Fibroblast of lung (primary cell): ENCODE results near the gene ERCC1. TPM values are rescaled to one million over a fixed set of nuclear protein-coding genes. Genes with fewer than 3 reads are reported as not detected.
"Not testable (repeated sequence)": the region's sequence is repeated elsewhere in the genome, so short reads cannot be mapped to it uniquely, and the experiment has no call there.

Experiments
- DNase-seq, 2 donors: peaks; one replicate each; pipeline versions ENCODE4 v3.0.0 to v3.0.0-alpha.2; 2010; ENCODE audit warnings: low read depth in 2 of 2
- H2AFZ ChIP-seq: 2 replicates; pipeline ENCODE4 v1.5.1; 2012; ENCODE audit warnings: low read length, control low read depth, inconsistent platforms
- H3K27ac ChIP-seq: 2 replicates; pipeline ENCODE4 v1.5.1; 2011; ENCODE audit warnings: low read length, control low read depth; ENCODE audit not compliant: insufficient read depth
- H3K27me3 ChIP-seq: 2 replicates; pipeline ENCODE4 v1.5.1; 2011; ENCODE audit warnings: mild to moderate bottlenecking, low read length; ENCODE audit not compliant: control insufficient read depth, insufficient read depth
- H3K36me3 ChIP-seq: 2 replicates; pipeline ENCODE4 v1.5.1; 2011; ENCODE audit warnings: low read length; ENCODE audit not compliant: control insufficient read depth, insufficient read depth
- H3K4me1 ChIP-seq: 2 replicates; pipeline ENCODE4 v1.5.1; 2011; ENCODE audit warnings: low read length; ENCODE audit not compliant: control insufficient read depth, insufficient read depth; ENCODE audit errors: extremely low read depth
- H3K4me2 ChIP-seq: 2 replicates; pipeline ENCODE4 v1.5.1; 2011; ENCODE audit warnings: low read length, control low read depth; ENCODE audit not compliant: insufficient read depth; ENCODE audit errors: extremely low read depth
- H3K4me3 ChIP-seq, 4 experiments: fragments of 200-600 bp in 1 of 4; sonication (generic) in 1 of 4; replicated peaks in 1 of 4; 2 replicates each; pipeline ENCODE4 v1.5.1; 2011 to 2016; ENCODE audit warnings: low read length in 4 of 4, low read depth in 3 of 4, mild to moderate bottlenecking in 3 of 4, control low read depth in 2 of 4, inconsistent platforms in 1 of 4, mixed read lengths in 1 of 4; ENCODE audit not compliant: insufficient read depth in 1 of 4; ENCODE audit errors: control extremely low read depth in 1 of 4
- H3K79me2 ChIP-seq: 2 replicates; pipeline ENCODE4 v1.5.1; 2012; ENCODE audit warnings: mild to moderate bottlenecking, low read length, inconsistent platforms; ENCODE audit not compliant: control insufficient read depth, insufficient read depth
- H3K9ac ChIP-seq: 2 replicates; pipeline ENCODE4 v1.5.1; 2011; ENCODE audit warnings: mild to moderate bottlenecking, low read length, control low read depth; ENCODE audit not compliant: insufficient read depth
- H3K9me3 ChIP-seq: 2 replicates; pipeline ENCODE4 v1.5.1; 2012; ENCODE audit warnings: low read depth, low read length; ENCODE audit not compliant: control insufficient read depth, insufficient read depth
- H4K20me1 ChIP-seq: 2 replicates; pipeline ENCODE4 v1.5.1; 2011; ENCODE audit warnings: low read length; ENCODE audit not compliant: control insufficient read depth, insufficient read depth; ENCODE audit errors: extremely low read depth
- CTCF ChIP-seq, 2 donors: IDR thresholded peaks in 1 of 2; conservative IDR thresholded peaks in 1 of 2; 1 replicate in 1 of 2; 2 replicates in 1 of 2; pipeline ENCODE4 v1.5.1; 2011 to 2012; ENCODE audit warnings: low read length in 2 of 2, control low read depth in 1 of 2, inconsistent platforms in 1 of 2, low read depth in 1 of 2, mild to moderate bottlenecking in 1 of 2
- EZH2 ChIP-seq: IDR thresholded peaks from 2 replicates; pipeline ENCODE4 v1.5.1; 2012; ENCODE audit warnings: low read length, control low read depth, mild to moderate bottlenecking; ENCODE audit errors: missing control alignments
- polyA plus RNA-seq, 2 donors: library from polyadenylated mRNA; depleted of rRNA in 1 of 2; stranded (reverse) in 1 of 2; unstranded in 1 of 2; fragments of >200 nt; gene quantifications; 2 replicates each; pipeline ENCODE4 v1.2.1, GENCODE V29; 2011 to 2012; ENCODE audit warnings: missing spikeins in 1 of 2
- total RNA-seq: library from RNA; depleted of rRNA; stranded (reverse); fragments of >200 nt; gene quantifications from 2 replicates; pipeline ENCODE4 v1.2.1, GENCODE V29; 2014

The ERCC1 gene
- total and polyA plus RNA-seq, 2 donors (not counting 1 experiment from before 2014, with no cell fraction given), result 49.3 to 81.1 TPM

- H3K9ac ChIP-seq, result no peak overlapping the region
- peaks cover 13% of the 10 kb centered on the region for H3K36me3 ChIP-seq
- H3K9me3 ChIP-seq, result no peaks in the 10 kb centered on the region
- no peaks in the 10 kb centered on the region for H4K20me1 ChIP-seq
- no peak for TF ChIP-seq CTCF (conservative IDR thresholded peaks at IDR 0.05 in 1 of 2, IDR thresholded peaks at IDR 0.05 in 1 of 2; ENCODE audit: low read depth in 1 of 2, low read length in 2 of 2)
- no peak for TF ChIP-seq EZH2
- no peak overlapping the region for H3K4me2 ChIP-seq
- no peak for DNase-seq
- no peak overlapping the region for H2AFZ ChIP-seq
- no peak overlapping the region for H3K4me3 ChIP-seq
- H3K4me1 ChIP-seq, result peaks cover 2% of the 10 kb centered on the region
- H3K27ac ChIP-seq, result no peak overlapping the region
- H3K27me3 ChIP-seq, result no peaks in the 10 kb centered on the region
- no peaks in the 10 kb centered on the region for H3K79me2 ChIP-seq
These were observed 10.2 kb downstream of the ERCC1 start for GRCh38 chr19:45413497-45413896.

GRCh38 chr19:45410330-45410729 is 13.4 kb downstream of the ERCC1 start:
- H2AFZ ChIP-seq, H4K20me1 ChIP-seq, H3K27me3 ChIP-seq, H3K4me2 ChIP-seq, H3K4me1 ChIP-seq, H3K36me3 ChIP-seq, H3K79me2 ChIP-seq, H3K9ac ChIP-seq, H3K27ac ChIP-seq, H3K9me3 ChIP-seq, DNase-seq, H3K4me3 ChIP-seq: not testable (repeated sequence)

GRCh38 chr19:45409557-45409920 is 14.2 kb downstream of the ERCC1 start:
- Histone ChIP-seq H3K9ac (no peak overlapping the region), H3K79me2 (peaks cover 6% of the 10 kb centered on the region), H3K27ac (no peak overlapping the region), H3K4me2 (no peak overlapping the region), H3K4me3 (no peak overlapping the region), H3K4me1 (peaks cover 2% of the 10 kb centered on the region), H4K20me1 (no peaks in the 10 kb centered on the region), H3K36me3 (peaks cover 6% of the 10 kb centered on the region), H2AFZ (no peak overlapping the region), H3K27me3 (no peaks in the 10 kb centered on the region), H3K9me3 (no peaks in the 10 kb centered on the region)
- DNase-seq, result no peak
- TF ChIP-seq EZH2, result no peak

- Histone ChIP-seq H3K4me2 (no peak overlapping the region), H2AFZ (no peak overlapping the region), H3K9me3 (no peaks in the 10 kb centered on the region), H4K20me1 (no peaks in the 10 kb centered on the region), H3K36me3 (peaks cover 5% of the 10 kb centered on the region), H3K9ac (no peak overlapping the region), H3K27me3 (no peaks in the 10 kb centered on the region), H3K27ac (no peak overlapping the region), H3K79me2 (peaks cover 6% of the 10 kb centered on the region), H3K4me3 (no peak overlapping the region), H3K4me1 (peaks cover 3% of the 10 kb centered on the region)
- DNase-seq, result no peak
- TF ChIP-seq CTCF (conservative IDR thresholded peaks at IDR 0.05 in 1 of 2, IDR thresholded peaks at IDR 0.05 in 1 of 2; ENCODE audit: low read depth in 1 of 2, low read length in 2 of 2) (no peak), EZH2 (no peak)
These were observed 14.7 kb downstream of the ERCC1 start for GRCh38 chr19:45408830-45409556.
